HK-2 (cell line): ENCODE data around the gene MPV17L2.
"Not testable (repeated sequence)": the region's sequence is repeated elsewhere in the genome, so short reads cannot be mapped to it uniquely, and the experiment has no call there.

Source experiments
- DNase-seq: peaks from one replicate; pipeline ENCODE4 v3.0.0-alpha.2; 2018; ENCODE audit not compliant: unreplicated experiment

MPV17L2 gene

GRCh38 chr19:18191640-18192062 is 1.4 kb upstream of the MPV17L2 start:
- DNase-seq = no peak

GRCh38 chr19:18193388-18194180 is 566 bp downstream of the MPV17L2 start:
- DNase-seq = no peak

GRCh38 chr19:18194181-18194530 is 1.1 kb downstream of the MPV17L2 start:
- no peak for DNase-seq

- DNase-seq = no peak
These were observed 1.7 kb downstream of the MPV17L2 start for GRCh38 chr19:18194554-18195238.

- DNase-seq = no peak
These were observed 3.5 kb downstream of the MPV17L2 start for GRCh38 chr19:18196511-18196845.

GRCh38 chr19:18197306-18197705 is 4.3 kb downstream of the MPV17L2 start:
- DNase-seq = no peak

- DNase-seq = no peak
These were observed 4.9 kb downstream of the MPV17L2 start for GRCh38 chr19:18197941-18198340.

- DNase-seq = no peak
These were observed 5.4 kb downstream of the MPV17L2 start for GRCh38 chr19:18198374-18198773.

GRCh38 chr19:18202397-18202777 is 9.4 kb downstream of the MPV17L2 start:
- DNase-seq = no peak

GRCh38 chr19:18202778-18203407 is 9.9 kb downstream of the MPV17L2 start:
- no peak for DNase-seq

- no peak for DNase-seq
These were observed 10.4 kb downstream of the MPV17L2 start for GRCh38 chr19:18203408-18203862.

GRCh38 chr19:18203863-18204393 is 10.9 kb downstream of the MPV17L2 start, which contains the start of gene RAB3A:
TSS of gene RAB3A (minus strand) at chr19:18204042. CDS start at chr19:18202740, 1,302 bp downstream.
- DNase-seq = peak; percentile 99

- no peak for DNase-seq
These were observed 11.6 kb downstream of the MPV17L2 start for GRCh38 chr19:18204394-18205199.

- DNase-seq = peak; percentile 51
These were observed 12.3 kb downstream of the MPV17L2 start for GRCh38 chr19:18205200-18205892.

GRCh38 chr19:18206018-18206417 is 13.0 kb downstream of the MPV17L2 start:
- DNase-seq = no peak

GRCh38 chr19:18208098-18208951 is 15.3 kb downstream of the MPV17L2 start:
- no peak for DNase-seq

- not testable (repeated sequence) for DNase-seq
These were observed 16.9 kb downstream of the MPV17L2 start for GRCh38 chr19:18209912-18210311.

GRCh38 chr19:18211683-18212082 is 18.7 kb downstream of the MPV17L2 start:
- DNase-seq = no peak

- no peak for DNase-seq
These were observed 21.9 kb downstream of the MPV17L2 start for GRCh38 chr19:18214779-18215433.

- no peak for DNase-seq
These were observed 23.8 kb downstream of the MPV17L2 start for GRCh38 chr19:18216789-18217188.
